ENCODE measurements around the gene SPACA6. TPM values are rescaled to one million over a fixed set of nuclear protein-coding genes. Genes with fewer than 3 reads are reported as not detected.

Gene SPACA6
- total and polyA plus RNA-seq, 2 experiments from 2014 or later: 7.2 to 13.1 TPM

- no peak for DNase-seq (ENCODE audit: low spot score)
- Histone ChIP-seq H3K9me2 (replicated peaks; ENCODE audit: insufficient read depth) (no peaks in the 10 kb centered on the region), H3K27ac (no peak overlapping the region), H2AFZ (no peak overlapping the region), H3K36me3 (replicated peaks; ENCODE audit: insufficient read depth, low read depth) (no peaks in the 10 kb centered on the region), H3K4me1 (ENCODE audit: insufficient read depth) (no peaks in the 10 kb centered on the region), H3K79me2 (no peaks in the 10 kb centered on the region), H3K27me3 (peaks cover 58% of the 10 kb centered on the region), H4K20me1 (ENCODE audit: insufficient read depth, poor library complexity, severe bottlenecking) (no peaks in the 10 kb centered on the region), H3K4me2 (no peak overlapping the region), H3K9me3 (ENCODE audit: low read depth) (no peaks in the 10 kb centered on the region), H3K4me3 (no peak overlapping the region)
- WGBS (ENCODE audit: low lambda C conversion rate, missing lambda C conversion rate): 70% methylated on average over 7 of the region's 7 CpGs
- TF ChIP-seq EZH2 (IDR thresholded peaks at IDR 0.05; ENCODE audit: borderline replicate concordance): no peak
- TF ChIP-seq EZH2phosphoT487 (IDR thresholded peaks at IDR 0.05; ENCODE audit: low read depth, severe bottlenecking, unreplicated experiment): no peak
- TF ChIP-seq, protein P1, sequence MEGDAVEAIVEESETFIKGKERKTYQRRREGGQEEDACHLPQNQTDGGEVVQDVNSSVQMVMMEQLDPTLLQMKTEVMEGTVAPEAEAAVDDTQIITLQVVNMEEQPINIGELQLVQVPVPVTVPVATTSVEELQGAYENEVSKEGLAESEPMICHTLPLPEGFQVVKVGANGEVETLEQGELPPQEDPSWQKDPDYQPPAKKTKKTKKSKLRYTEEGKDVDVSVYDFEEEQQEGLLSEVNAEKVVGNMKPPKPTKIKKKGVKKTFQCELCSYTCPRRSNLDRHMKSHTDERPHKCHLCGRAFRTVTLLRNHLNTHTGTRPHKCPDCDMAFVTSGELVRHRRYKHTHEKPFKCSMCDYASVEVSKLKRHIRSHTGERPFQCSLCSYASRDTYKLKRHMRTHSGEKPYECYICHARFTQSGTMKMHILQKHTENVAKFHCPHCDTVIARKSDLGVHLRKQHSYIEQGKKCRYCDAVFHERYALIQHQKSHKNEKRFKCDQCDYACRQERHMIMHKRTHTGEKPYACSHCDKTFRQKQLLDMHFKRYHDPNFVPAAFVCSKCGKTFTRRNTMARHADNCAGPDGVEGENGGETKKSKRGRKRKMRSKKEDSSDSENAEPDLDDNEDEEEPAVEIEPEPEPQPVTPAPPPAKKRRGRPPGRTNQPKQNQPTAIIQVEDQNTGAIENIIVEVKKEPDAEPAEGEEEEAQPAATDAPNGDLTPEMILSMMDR (IDR thresholded peaks at IDR 0.05; ENCODE audit: poor library complexity): no peak
Observed at GRCh38 chr19:51721905-51722304, 28.8 kb downstream of the SPACA6 start.

DNA sequence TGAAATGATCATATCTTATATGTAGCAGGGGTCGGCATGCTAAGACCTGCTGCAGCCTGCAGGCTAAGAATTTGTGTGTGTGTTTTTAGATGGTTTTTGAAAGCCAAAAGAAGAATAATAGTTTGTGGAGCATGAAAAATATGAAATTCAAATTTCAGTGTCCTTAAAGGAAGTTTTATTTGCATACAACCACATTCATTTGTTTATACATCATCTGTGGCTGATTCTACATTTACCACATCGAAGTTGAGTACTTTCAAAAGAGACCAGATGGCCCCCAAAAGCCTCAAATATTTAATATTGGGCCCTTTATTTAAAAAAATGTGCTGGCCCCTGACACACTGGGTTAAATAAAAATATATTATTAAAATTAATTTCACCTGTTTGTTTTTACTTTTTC, 29.4 kb downstream of the SPACA6 start:
- Histone ChIP-seq H3K4me2 (no peak overlapping the region), H3K9me3 (ENCODE audit: low read depth) (no peaks in the 10 kb centered on the region), H4K20me1 (ENCODE audit: insufficient read depth, poor library complexity, severe bottlenecking) (no peaks in the 10 kb centered on the region), H3K27ac (no peak overlapping the region), H3K36me3 (replicated peaks; ENCODE audit: insufficient read depth, low read depth) (no peaks in the 10 kb centered on the region), H3K4me3 (no peak overlapping the region), H3K9me2 (replicated peaks; ENCODE audit: insufficient read depth) (no peaks in the 10 kb centered on the region), H2AFZ (no peak overlapping the region), H3K27me3 (peaks cover 52% of the 10 kb centered on the region), H3K4me1 (ENCODE audit: insufficient read depth) (no peaks in the 10 kb centered on the region), H3K79me2 (no peaks in the 10 kb centered on the region)
- DNase-seq (ENCODE audit: low spot score): no peak
- WGBS (ENCODE audit: low lambda C conversion rate, missing lambda C conversion rate): 76% methylated on average over 2 of the region's 2 CpGs
- TF ChIP-seq EZH2 (IDR thresholded peaks at IDR 0.05; ENCODE audit: borderline replicate concordance) (no peak), EZH2phosphoT487 (IDR thresholded peaks at IDR 0.05; ENCODE audit: low read depth, severe bottlenecking, unreplicated experiment) (no peak)
- TF ChIP-seq, protein P1 (IDR thresholded peaks at IDR 0.05; ENCODE audit: poor library complexity): no peak

GRCh38 chr19:51724543-51724942, 31.4 kb downstream of the SPACA6 start:
- Histone ChIP-seq H3K9me2 (replicated peaks; ENCODE audit: insufficient read depth) (no peaks in the 10 kb centered on the region), H3K9me3 (ENCODE audit: low read depth) (no peaks in the 10 kb centered on the region), H3K27me3 (peaks cover 32% of the 10 kb centered on the region), H3K36me3 (replicated peaks; ENCODE audit: insufficient read depth, low read depth) (no peaks in the 10 kb centered on the region), H3K4me3 (no peak overlapping the region), H3K4me1 (ENCODE audit: insufficient read depth) (no peaks in the 10 kb centered on the region), H3K27ac (no peak overlapping the region), H2AFZ (no peak overlapping the region), H3K79me2 (no peaks in the 10 kb centered on the region), H4K20me1 (ENCODE audit: insufficient read depth, poor library complexity, severe bottlenecking) (no peaks in the 10 kb centered on the region), H3K4me2 (no peak overlapping the region)
- 79% methylated on average over 14 of the region's 15 CpGs for WGBS (ENCODE audit: low lambda C conversion rate, missing lambda C conversion rate)
- no peak for DNase-seq (ENCODE audit: low spot score)
- TF ChIP-seq EZH2 (IDR thresholded peaks at IDR 0.05; ENCODE audit: borderline replicate concordance): no peak
- TF ChIP-seq, protein P1 (IDR thresholded peaks at IDR 0.05; ENCODE audit: poor library complexity): no peak
- TF ChIP-seq EZH2phosphoT487 (IDR thresholded peaks at IDR 0.05; ENCODE audit: low read depth, severe bottlenecking, unreplicated experiment): no peak

DNA sequence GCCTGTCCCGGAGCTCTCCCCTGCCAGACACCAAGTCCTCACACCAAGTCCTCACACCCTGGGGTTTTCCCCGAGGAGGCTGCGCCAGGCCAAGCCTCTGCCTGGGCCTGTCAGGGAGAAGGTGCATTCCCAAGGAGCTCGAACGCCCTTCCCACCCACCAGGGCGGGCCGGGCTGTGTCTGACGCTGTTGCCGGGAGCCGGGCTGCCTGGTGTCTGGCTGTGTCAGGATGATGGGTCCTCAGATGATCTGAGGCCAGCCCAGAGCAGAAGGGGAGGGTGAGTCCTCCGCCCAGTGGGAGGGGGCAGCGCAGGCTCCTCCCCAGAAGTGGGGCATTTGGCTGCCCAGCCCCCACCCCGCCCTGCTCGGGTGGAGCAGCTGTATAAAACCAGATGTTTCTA, 32.9 kb downstream of the SPACA6 start:
- no peak for TF ChIP-seq EZH2phosphoT487 (IDR thresholded peaks at IDR 0.05; ENCODE audit: low read depth, severe bottlenecking, unreplicated experiment)
- TF ChIP-seq EZH2 (IDR thresholded peaks at IDR 0.05; ENCODE audit: borderline replicate concordance): no peak
- TF ChIP-seq, protein P1 (IDR thresholded peaks at IDR 0.05; ENCODE audit: poor library complexity): no peak
- 64% methylated on average over 12 of the region's 14 CpGs for WGBS (ENCODE audit: low lambda C conversion rate, missing lambda C conversion rate)
- H3K9me2 ChIP-seq (replicated peaks; ENCODE audit: insufficient read depth): no peaks in the 10 kb centered on the region

More for the DNA sequence above, 32.9 kb downstream of the SPACA6 start:
- peak; percentile 73 for DNase-seq (ENCODE audit: low spot score)
- no peak overlapping the region for H3K4me2 ChIP-seq
- H3K79me2 ChIP-seq: no peaks in the 10 kb centered on the region
- H3K36me3 ChIP-seq (replicated peaks; ENCODE audit: insufficient read depth, low read depth): no peaks in the 10 kb centered on the region
- no peaks in the 10 kb centered on the region for H3K9me3 ChIP-seq (ENCODE audit: low read depth)
- no peak overlapping the region for H2AFZ ChIP-seq
- no peaks in the 10 kb centered on the region for H4K20me1 ChIP-seq (ENCODE audit: insufficient read depth, poor library complexity, severe bottlenecking)
- H3K27ac ChIP-seq: peak overlapping the region; percentile 31
- no peak overlapping the region for H3K4me3 ChIP-seq
- H3K4me1 ChIP-seq (ENCODE audit: insufficient read depth): no peaks in the 10 kb centered on the region
- H3K27me3 ChIP-seq: peaks cover 19% of the 10 kb centered on the region

Data from hepatocyte (in vitro differentiated cells).